Thyroid gland (tissue), 4 donors: ENCODE measurements around the gene INO80. TPM values are rescaled to one million over a fixed set of nuclear protein-coding genes. Genes with fewer than 3 reads are reported as not detected.

Experiments
- DNase-seq, 2 donors: peaks; one replicate each; pipeline ENCODE4 v3.0.0-alpha.2; 2019
- H3K27ac ChIP-seq, 3 donors: fragments of 200-600 bp; sonication (generic); 1 replicate in 2 of 3; 2 replicates in 1 of 3; pipeline ENCODE4 v1.5.1; 2016 to 2019; ENCODE audit warnings: mild to moderate bottlenecking in 1 of 3, moderate library complexity in 1 of 3
- H3K27me3 ChIP-seq: fragments of 200-600 bp; sonication (generic); one replicate; pipeline ENCODE4 v1.5.1; 2019
- H3K36me3 ChIP-seq, 2 donors: fragments of 200-600 bp; sonication (generic); one replicate each; pipeline ENCODE4 v1.5.1; 2016 to 2019
- H3K4me1 ChIP-seq, 2 donors: fragments of 200-600 bp; sonication (generic); one replicate each; pipeline ENCODE4 v1.5.1; 2017 to 2019
- H3K4me3 ChIP-seq, 3 donors: fragments of 200-600 bp; sonication (generic); replicated peaks in 1 of 3; 1 replicate in 2 of 3; 2 replicates in 1 of 3; pipeline ENCODE4 v1.5.1; 2016; ENCODE audit warnings: mild to moderate bottlenecking in 1 of 3
- H3K9me3 ChIP-seq: fragments of 200-600 bp; sonication (generic); one replicate; pipeline ENCODE4 v1.5.1; 2017
- CTCF ChIP-seq, 6 experiments: fragments of 200-600 bp in 3 of 6; fragments of 450-650 bp in 3 of 6; sonication (generic) in 3 of 6; IDR thresholded peaks; one replicate each; pipeline ENCODE4 v1.5.1; 2016 to 2019; ENCODE audit warnings: antibody characterized with exemption in 6 of 6, mild to moderate bottlenecking in 2 of 6, inconsistent platforms in 1 of 6, moderate library complexity in 1 of 6
- POLR2A ChIP-seq, 2 donors: fragments of 450-650 bp; IDR thresholded peaks; one replicate each; pipeline ENCODE4 v1.6.1; 2017; ENCODE audit warnings: antibody characterized with exemption in 2 of 2, mild to moderate bottlenecking in 2 of 2, moderate library complexity in 1 of 2
- WGBS, 2 donors: methylation state at CpG; one replicate each; pipeline ENCODE4 v1.1.5; 2017; 5-methylcytosine and 5-hydroxymethylcytosine counted together
- intact Hi-C: fragments of 100-400 bp; cut with DNase I; formaldehyde crosslinking; loops from one replicate; pipeline ENCODE4 v1.15.1; 2023
- total RNA-seq, 4 donors: library from RNA; depleted of rRNA; stranded (reverse); fragments of >200 nt; gene quantifications; one replicate each; pipeline ENCODE4 v1.2.3, GENCODE V29; 2016

The INO80 gene
- total RNA-seq, 4 donors from 2014 or later = 23.2 to 42.6 (median 36.4) TPM

- Histone ChIP-seq H3K27me3 (no peaks in the 10 kb centered on the region), H3K36me3 (peaks cover 12 to 13% of the 10 kb centered on the region in 2 donors), H3K9me3 (no peaks in the 10 kb centered on the region)
These were observed 77.0 kb downstream of the INO80 start for GRCh38 chr15:41039121-41039520.

GRCh38 chr15:41032079-41032328, 84.1 kb downstream of the INO80 start:
- intact Hi-C loops = no loop called here
- no peaks in the 10 kb centered on the region for H3K27me3 ChIP-seq
- H3K9me3 ChIP-seq = no peaks in the 10 kb centered on the region
- peaks cover 0 to 10% of the 10 kb centered on the region in 2 donors for H3K4me1 ChIP-seq
- no peak for DNase-seq
- TF ChIP-seq POLR2A (IDR thresholded peaks at IDR 0.05) = no peak
- no peak for TF ChIP-seq CTCF (IDR thresholded peaks at IDR 0.05)
- no peak overlapping the region for H3K4me3 ChIP-seq
- H3K27ac ChIP-seq = no peak overlapping the region
- peaks cover 8 to 9% of the 10 kb centered on the region in 2 donors for H3K36me3 ChIP-seq
- WGBS, 2 donors = 91 to 100% methylated on average over 1 of the region's 1 CpG

More at GRCh38 chr15:41039121-41039520, 77.0 kb downstream of the INO80 start:
- intact Hi-C loops = no loop called here
- no peak for TF ChIP-seq CTCF (IDR thresholded peaks at IDR 0.05)
- TF ChIP-seq POLR2A (IDR thresholded peaks at IDR 0.05) = no peak
- H3K4me1 ChIP-seq = peaks cover 7 to 10% of the 10 kb centered on the region in 2 donors
- DNase-seq = no peak
- H3K4me3 ChIP-seq = no peak overlapping the region
- H3K27ac ChIP-seq = no peak overlapping the region

GRCh38 chr15:41031232-41032078, 84.6 kb downstream of the INO80 start:
- Histone ChIP-seq H3K4me1 (peaks cover 0 to 11% of the 10 kb centered on the region in 2 donors), H3K27ac (no peak overlapping the region), H3K36me3 (peaks cover 9 to 13% of the 10 kb centered on the region in 2 donors), H3K9me3 (no peaks in the 10 kb centered on the region), H3K27me3 (no peaks in the 10 kb centered on the region), H3K4me3 (no peak overlapping the region)
- DNase-seq = no peak
- intact Hi-C loops = no loop called here
- 72 to 76% methylated on average over 5 of the region's 5 CpGs for WGBS, 2 donors
- no peak for TF ChIP-seq CTCF (IDR thresholded peaks at IDR 0.05)
- TF ChIP-seq POLR2A (IDR thresholded peaks at IDR 0.05) = no peak

- H3K9me3 ChIP-seq = no peaks in the 10 kb centered on the region
- H3K4me3 ChIP-seq = no peak overlapping the region
- 73 to 83% methylated on average over 1 of the region's 1 CpG for WGBS, 2 donors
- DNase-seq = no peak
- intact Hi-C loops = no loop called here
- peaks cover 6 to 12% of the 10 kb centered on the region in 2 donors for H3K4me1 ChIP-seq
- peaks cover 2 to 13% of the 10 kb centered on the region in 2 donors for H3K36me3 ChIP-seq
- no peak overlapping the region for H3K27ac ChIP-seq
- no peaks in the 10 kb centered on the region for H3K27me3 ChIP-seq
- TF ChIP-seq POLR2A (IDR thresholded peaks at IDR 0.05) (no peak), CTCF (IDR thresholded peaks at IDR 0.05) (no peak)
These were observed 87.2 kb downstream of the INO80 start for GRCh38 chr15:41028853-41029252.

GRCh38 chr15:41025393-41025792, 90.7 kb downstream of the INO80 start:
- DNase-seq = no peak
- H3K9me3 ChIP-seq = no peaks in the 10 kb centered on the region
- no peak overlapping the region for H3K4me3 ChIP-seq
- WGBS, 2 donors = 96 to 97% methylated on average over 4 of the region's 4 CpGs
- intact Hi-C loops = no loop called here
- H3K27me3 ChIP-seq = no peaks in the 10 kb centered on the region
- no peak overlapping the region for H3K27ac ChIP-seq
- H3K36me3 ChIP-seq = peaks cover 0 to 15% of the 10 kb centered on the region in 2 donors
- TF ChIP-seq CTCF (IDR thresholded peaks at IDR 0.05) (no peak), POLR2A (IDR thresholded peaks at IDR 0.05) (no peak)
- H3K4me1 ChIP-seq = peaks cover 6 to 14% of the 10 kb centered on the region in 2 donors
